K562 (cell line): ENCODE results near the gene RGS7BP. TPM values are rescaled to one million over a fixed set of nuclear protein-coding genes. Genes with fewer than 3 reads are reported as not detected.

Experiments
- ESRRA ChIP-seq: fragments of 450-650 bp; IDR thresholded peaks from 2 replicates; pipeline ENCODE4 v1.6.1; 2014; ENCODE audit warnings: low read depth, mild to moderate bottlenecking, moderate library complexity, borderline replicate concordance
- MITF ChIP-seq: IDR thresholded peaks from 2 replicates; pipeline ENCODE4 v1.6.1; 2014; ENCODE audit warnings: antibody characterized with exemption
- NKRF ChIP-seq: fragments of 450-650 bp; IDR thresholded peaks from 2 replicates; pipeline ENCODE4 v1.6.1; 2016; ENCODE audit warnings: borderline replicate concordance
- RBM34 ChIP-seq: fragments of 200-400 bp; formaldehyde crosslinking; IDR thresholded peaks from 2 replicates; pipeline ENCODE4 v1.6.1; 2018; ENCODE audit warnings: low read length, borderline replicate concordance; ENCODE audit not compliant: insufficient read depth
- UBTF ChIP-seq, 2 experiments: IDR thresholded peaks; 2 replicates each; pipeline ENCODE4 v1.6.1; 2012; ENCODE audit warnings: improper control_type of control experiment in 2 of 2, low read depth in 2 of 2, low read length in 2 of 2, borderline replicate concordance in 1 of 2
- polyA plus RNA-seq, 8 experiments: library from polyadenylated mRNA; depleted of rRNA in 4 of 8; stranded (reverse) in 5 of 8; unstranded in 3 of 8; fragments of >200 nt; fragmentation: Nextera tagmentation in 2 of 8; fragmentation: Illumina TruSeq in 1 of 8; extraction: Ambion mirVana in 2 of 8; extraction: Trizol in 1 of 8; gene quantifications; 2 replicates each; pipeline versions ENCODE4 v1.2.1 to v1.2.3, GENCODE V29; 2011 to 2014; ENCODE audit warnings: inconsistent platforms in 1 of 8, missing spikeins in 1 of 8
- total RNA-seq, 7 experiments: library from RNA; depleted of rRNA in 6 of 7; stranded (reverse); fragments of >200 nt in 6 of 7; fragmentation: Illumina TruSeq in 2 of 7; extraction: Trizol in 2 of 7; gene quantifications; 2 replicates each; pipeline versions ENCODE4 v1.2.1 to v1.2.3, GENCODE V29; 2011 to 2021; ENCODE audit warnings: low replicate concordance in 1 of 7

RGS7BP gene
- total and polyA plus RNA-seq, 9 of the 15 experiments (the other 6 are each of a cell fraction or from before 2014, with no cell fraction given), result not detected

GRCh38 chr5:64505769-64506566 is at the start of gene RGS7BP (continued):
- no peak for TF ChIP-seq MITF
- no peak for TF ChIP-seq ESRRA
- no peak for TF ChIP-seq NKRF
- TF ChIP-seq UBTF (IDR thresholded peaks at IDR 0.05; ENCODE audit: borderline replicate concordance in 1 of 2, low read depth in 2 of 2, low read length in 2 of 2), result no peak
- TF ChIP-seq RBM34, result no peak
- TF ChIP-seq, all 486 proteins: peak for 0
